ENCODE results near the gene P2RY6. TPM values are rescaled to one million over a fixed set of nuclear protein-coding genes. Genes with fewer than 3 reads are reported as not detected.
"Not testable (repeated sequence)": the region's sequence is repeated elsewhere in the genome, so short reads cannot be mapped to it uniquely, and the experiment has no call there.

Gene P2RY6
- total RNA-seq, 1 experiment from 2014 or later = 0.15 TPM

DNA sequence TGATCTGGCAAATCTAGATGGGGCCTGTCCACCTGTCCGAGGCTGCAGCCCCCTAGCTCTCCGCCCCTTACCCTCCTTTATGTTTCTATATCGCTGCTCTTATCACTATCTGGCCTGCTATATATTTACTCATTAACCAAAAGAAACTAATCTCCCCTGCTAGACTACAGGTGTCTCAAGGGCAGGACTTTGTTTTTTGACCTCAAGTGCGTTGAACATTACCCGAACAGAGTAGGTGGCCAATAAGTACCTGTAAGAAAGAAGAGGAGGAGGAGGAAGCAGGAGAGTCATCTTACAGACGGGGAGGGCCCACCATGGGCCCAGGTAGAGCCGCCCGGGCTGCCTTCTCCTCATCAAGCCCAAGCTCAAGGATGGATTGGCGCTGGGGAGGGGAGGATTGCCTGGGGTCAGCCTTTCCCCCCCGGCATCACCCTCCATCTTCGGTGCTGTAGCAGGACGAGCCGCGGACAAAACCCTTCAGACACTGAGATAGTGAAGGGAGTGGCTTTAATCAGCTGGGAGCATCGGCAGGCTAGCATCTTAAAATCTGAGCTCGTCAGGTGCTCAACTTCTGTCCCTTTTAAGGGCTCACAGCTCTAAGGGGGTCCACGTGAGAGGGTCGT, 1.2 kb upstream of the P2RY6 start:
- H3K79me2 ChIP-seq (ENCODE audit: insufficient read depth, low read length) = no peaks in the 10 kb centered on the region
- no peak overlapping the region for H2AFZ ChIP-seq (ENCODE audit: low read depth, low read length, poor library complexity, severe bottlenecking)
- no peak for ATAC-seq
- POLR2A ChIA-PET = no interaction called here
- no peak overlapping the region for H3K4me2 ChIP-seq (ENCODE audit: low read length)
- DNase-seq (ENCODE audit: low read depth, low spot score) = no peak
- intact Hi-C loops (cut with micrococcal nuclease) = no loop called here
- no peaks in the 10 kb centered on the region for H3K9me2 ChIP-seq (ENCODE audit: insufficient read depth)
- no peak overlapping the region for H3K9ac ChIP-seq (ENCODE audit: low read length)
- CTCF ChIA-PET = no interaction called here
- no peaks in the 10 kb centered on the region for H4K20me1 ChIP-seq (ENCODE audit: insufficient read depth)
- H3K27me3 ChIP-seq (ENCODE audit: insufficient read depth, low read length) = no peaks in the 10 kb centered on the region
- H3K4me3 ChIP-seq (replicated peaks in 1 of 2; ENCODE audit: low read depth in 1 of 2, low read length in 2 of 2) = no peak overlapping the region
- no peaks in the 10 kb centered on the region for H3K9me3 ChIP-seq (ENCODE audit: control insufficient read depth in 1 of 2, insufficient read depth in 1 of 2, low read depth in 1 of 2, low read length in 2 of 2)
- RAD21 ChIA-PET (ENCODE audit: low non-redundant PET in 1 of 2, low total read pairs in 2 of 2, uncharacterized antibody in 2 of 2, unreplicated experiment in 2 of 2) = no interaction called here
- no peak overlapping the region for H3K27ac ChIP-seq (ENCODE audit: low read depth, low read length)
- no TSS peak for BruUV-seq (replicated peaks)
- H3K4me1 ChIP-seq (ENCODE audit: control insufficient read depth in 1 of 2, insufficient read depth in 2 of 2, low read length in 2 of 2) = peaks cover 2 to 9% of the 10 kb centered on the region in 2 experiments; a peak in 3 of 4 replicates
- H3K36me3 ChIP-seq (ENCODE audit: control insufficient read depth in 1 of 2, insufficient read depth in 2 of 2, low read length in 2 of 2) = no peaks in the 10 kb centered on the region
- TF ChIP-seq, protein P1, sequence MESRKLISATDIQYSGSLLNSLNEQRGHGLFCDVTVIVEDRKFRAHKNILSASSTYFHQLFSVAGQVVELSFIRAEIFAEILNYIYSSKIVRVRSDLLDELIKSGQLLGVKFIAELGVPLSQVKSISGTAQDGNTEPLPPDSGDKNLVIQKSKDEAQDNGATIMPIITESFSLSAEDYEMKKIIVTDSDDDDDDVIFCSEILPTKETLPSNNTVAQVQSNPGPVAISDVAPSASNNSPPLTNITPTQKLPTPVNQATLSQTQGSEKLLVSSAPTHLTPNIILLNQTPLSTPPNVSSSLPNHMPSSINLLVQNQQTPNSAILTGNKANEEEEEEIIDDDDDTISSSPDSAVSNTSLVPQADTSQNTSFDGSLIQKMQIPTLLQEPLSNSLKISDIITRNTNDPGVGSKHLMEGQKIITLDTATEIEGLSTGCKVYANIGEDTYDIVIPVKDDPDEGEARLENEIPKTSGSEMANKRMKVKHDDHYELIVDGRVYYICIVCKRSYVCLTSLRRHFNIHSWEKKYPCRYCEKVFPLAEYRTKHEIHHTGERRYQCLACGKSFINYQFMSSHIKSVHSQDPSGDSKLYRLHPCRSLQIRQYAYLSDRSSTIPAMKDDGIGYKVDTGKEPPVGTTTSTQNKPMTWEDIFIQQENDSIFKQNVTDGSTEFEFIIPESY (IDR thresholded peaks at IDR 0.05; ENCODE audit: extremely low read depth, insufficient replicate concordance, low read length) = no peak

DNA sequence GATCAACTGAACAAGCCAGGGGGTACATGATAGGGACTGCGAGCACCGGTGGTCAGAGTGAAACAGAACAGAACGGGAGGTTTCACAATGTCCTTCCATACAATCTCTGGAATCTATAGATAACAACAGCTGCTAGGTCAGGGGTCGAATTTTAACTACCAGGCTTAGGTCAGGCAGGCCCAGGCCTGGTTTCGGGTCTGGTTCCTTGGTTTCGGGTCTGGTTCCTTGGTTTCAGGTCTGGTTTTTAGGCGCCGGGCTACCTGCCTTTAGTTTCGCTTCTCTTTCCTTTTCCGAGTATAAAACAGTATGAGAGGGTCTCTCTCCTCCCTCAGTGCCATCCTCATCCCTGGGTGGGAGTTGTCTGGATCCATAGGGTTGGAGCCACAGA, 666 bp upstream of the P2RY6 start:
- H4K20me1 ChIP-seq (ENCODE audit: insufficient read depth); H3K36me3 ChIP-seq (ENCODE audit: control insufficient read depth in 1 of 2, insufficient read depth in 2 of 2, low read length in 2 of 2); H3K4me1 ChIP-seq (ENCODE audit: control insufficient read depth in 1 of 2, insufficient read depth in 2 of 2, low read length in 2 of 2); H2AFZ ChIP-seq (ENCODE audit: low read depth, low read length, poor library complexity, severe bottlenecking); H3K27ac ChIP-seq (ENCODE audit: low read depth, low read length); H3K27me3 ChIP-seq (ENCODE audit: insufficient read depth, low read length); RAD21 ChIA-PET (ENCODE audit: low non-redundant PET in 1 of 2, low total read pairs in 2 of 2, uncharacterized antibody in 2 of 2, unreplicated experiment in 2 of 2); H3K9me3 ChIP-seq (ENCODE audit: control insufficient read depth in 1 of 2, insufficient read depth in 1 of 2, low read depth in 1 of 2, low read length in 2 of 2); H3K4me2 ChIP-seq (ENCODE audit: low read length); intact Hi-C loops (cut with micrococcal nuclease); H3K4me3 ChIP-seq (replicated peaks in 1 of 2; ENCODE audit: low read depth in 1 of 2, low read length in 2 of 2); ATAC-seq; POLR2A ChIA-PET; BruUV-seq (replicated peaks); H3K9me2 ChIP-seq (ENCODE audit: insufficient read depth); DNase-seq (ENCODE audit: low read depth, low spot score); H3K79me2 ChIP-seq (ENCODE audit: insufficient read depth, low read length); H3K9ac ChIP-seq (ENCODE audit: low read length); CTCF ChIA-PET: not testable (repeated sequence)

Measured in HCT116 (cell line).